ENCODE results near the gene GOLIM4. TPM values are rescaled to one million over a fixed set of nuclear protein-coding genes. Genes with fewer than 3 reads are reported as not detected.
A peak's percentile ranks its signal among the peaks of the same experiment; 100 is the strongest.

Gene GOLIM4
- total RNA-seq, 1 experiment from 2014 or later, result 24.6 TPM

GRCh38 chr3:168049367-168049974 is 46.3 kb downstream of the GOLIM4 start:
- no peaks in the 10 kb centered on the region for H3K9me3 Mint-ChIP-seq
- no peaks in the 10 kb centered on the region for H3K27me3 Mint-ChIP-seq (ENCODE audit: low read depth)
- Histone ChIP-seq H2BK120ac (ENCODE audit: low read depth, low read length, poor library complexity, severe bottlenecking) (no peak overlapping the region), H3K79me2 (ENCODE audit: insufficient read depth, low read length) (no peaks in the 10 kb centered on the region), H2AK5ac (ENCODE audit: insufficient read length, low read length) (no peak overlapping the region), H3K27ac (ENCODE audit: insufficient read length, low read depth, low read length) (no peak overlapping the region), H3T11ph (ENCODE audit: low read length) (no peak overlapping the region), H4K5ac (ENCODE audit: insufficient read length, low read depth, low read length) (no peak overlapping the region), H3K18ac (ENCODE audit: insufficient read length, low read depth, low read length) (no peak overlapping the region), H3K4me1 (ENCODE audit: insufficient read depth, low read length) (peaks cover 7% of the 10 kb centered on the region; the same call in 1 of the 2 replicates), H3K23me2 (ENCODE audit: insufficient read length, low read depth, low read length, poor library complexity, severe bottlenecking) (no peaks in the 10 kb centered on the region), H3K4me2 (ENCODE audit: insufficient read depth, insufficient read length, low read length) (no peak overlapping the region), H2BK20ac (ENCODE audit: low read depth, low read length, poor library complexity, severe bottlenecking) (no peak overlapping the region), H3K14ac (ENCODE audit: insufficient read depth, low read length) (no peak overlapping the region), H4K20me1 (ENCODE audit: control insufficient read depth, insufficient read depth, insufficient read length) (no peaks in the 10 kb centered on the region), H4K91ac (ENCODE audit: insufficient read length, low read depth, low read length) (no peak overlapping the region), H3K9ac (ENCODE audit: extremely low read depth, insufficient read length, low read length) (no peak overlapping the region), H3K23ac (ENCODE audit: insufficient read length, low read depth, low read length) (no peak overlapping the region), H2BK12ac (ENCODE audit: insufficient read length, low read depth, low read length) (no peak overlapping the region), H3K27me3 (ENCODE audit: insufficient read depth, low read length) (no peaks in the 10 kb centered on the region), H3K56ac (ENCODE audit: insufficient read length, low read depth, low read length) (no peak overlapping the region), H3K4ac (ENCODE audit: low read depth, low read length) (no peak overlapping the region), H2AFZ (ENCODE audit: low read length) (no peak overlapping the region), H3K9me3 (ENCODE audit: control insufficient read depth, low read depth, low read length) (no peaks in the 10 kb centered on the region), H2BK5ac (ENCODE audit: insufficient read length, low read length) (no peak overlapping the region), H3K79me1 (ENCODE audit: insufficient read depth, low read depth, low read length, poor library complexity, severe bottlenecking) (no peaks in the 10 kb centered on the region), H2BK15ac (ENCODE audit: low read depth, low read length) (no peak overlapping the region), H4K8ac (replicated peaks; ENCODE audit: insufficient read length, low read depth, low read length) (no peak overlapping the region)
- H3K36me3 Mint-ChIP-seq (ENCODE audit: insufficient read depth in 1 of 3, low read depth in 3 of 3), result no peaks in the 10 kb centered on the region
- peaks cover 15 to 21% of the 10 kb centered on the region in 2 experiments for H3K4me1 Mint-ChIP-seq
- no CpG with 5 or more reads among the region's 6 CpGs for WGBS (ENCODE audit: extremely low coverage, insufficient read length, low lambda C conversion rate)
- TF ChIP-seq CTCF (conservative IDR thresholded peaks at IDR 0.05), result no peak
- H3K27ac Mint-ChIP-seq, result peak overlapping the region in 1 of 3 experiments; percentile 3; a peak in 1 of 7 replicates
- DNase-seq, result no peak
- H3K4me3 Mint-ChIP-seq, result no peak overlapping the region
